CD4-positive, alpha-beta T cell treated with Interleukin-2 at 100 ng/mL for 4 hours (primary cell): ENCODE data around the gene CANT1.
"Not testable (repeated sequence)": the region's sequence is repeated elsewhere in the genome, so short reads cannot be mapped to it uniquely, and the experiment has no call there.

Experiments
- DNase-seq: peaks from one replicate; pipeline ENCODE4 v3.0.0-alpha.2; 2020; ENCODE audit warnings: low spot score

CANT1 gene

DNA sequence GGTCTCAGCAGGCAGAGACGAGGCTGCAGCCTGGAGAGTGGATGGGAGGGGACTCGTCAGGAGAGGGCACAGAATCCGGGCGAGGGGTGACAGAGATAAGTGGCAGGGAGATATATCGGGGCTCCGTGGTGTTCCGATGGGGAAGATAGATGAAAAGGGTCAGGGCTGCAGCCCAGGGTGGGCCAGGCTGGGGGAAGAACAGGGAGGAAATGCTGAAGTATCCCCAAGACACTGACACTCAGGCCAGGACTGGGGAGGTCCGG lies 32.0 kb downstream of the CANT1 start:
- no peak for DNase-seq

DNA sequence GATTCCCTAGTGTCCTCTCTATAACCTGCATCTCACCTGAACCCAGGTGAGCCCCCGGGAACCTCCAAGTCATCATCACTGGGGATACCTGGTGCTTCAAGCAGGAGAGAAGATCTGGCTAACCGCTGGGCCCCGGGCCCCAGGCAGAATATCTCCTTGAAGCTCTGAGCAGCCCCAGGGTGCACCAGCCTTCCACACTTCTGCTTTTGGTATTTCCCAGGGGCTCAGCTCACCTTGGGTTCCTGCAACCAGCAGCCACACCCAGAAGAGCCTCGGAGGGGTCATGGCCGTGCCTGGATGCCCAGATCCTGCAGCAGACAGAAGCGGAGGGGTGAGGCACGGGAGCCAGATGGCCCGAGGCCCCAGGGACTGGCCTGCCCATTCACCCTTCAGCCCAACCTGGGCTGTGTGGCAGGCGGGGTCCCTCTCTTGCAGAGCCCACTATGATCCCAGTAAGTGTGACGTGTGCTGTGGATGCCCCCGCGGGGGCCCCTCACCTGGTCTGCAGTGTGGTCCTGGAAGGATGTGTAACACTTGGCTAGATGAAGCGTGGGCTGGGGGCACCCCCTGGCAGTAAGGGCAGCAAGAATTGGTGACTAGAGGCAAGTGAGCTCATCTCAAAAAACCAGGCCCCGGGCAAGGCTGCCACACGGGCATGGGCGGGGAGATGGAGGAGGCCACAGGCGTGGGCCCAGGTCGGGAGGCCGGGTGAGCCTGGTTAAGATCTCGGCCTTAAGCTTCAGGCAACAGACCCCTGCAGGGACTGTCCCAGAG lies 32.5 kb downstream of the CANT1 start:
- no peak for DNase-seq

DNA sequence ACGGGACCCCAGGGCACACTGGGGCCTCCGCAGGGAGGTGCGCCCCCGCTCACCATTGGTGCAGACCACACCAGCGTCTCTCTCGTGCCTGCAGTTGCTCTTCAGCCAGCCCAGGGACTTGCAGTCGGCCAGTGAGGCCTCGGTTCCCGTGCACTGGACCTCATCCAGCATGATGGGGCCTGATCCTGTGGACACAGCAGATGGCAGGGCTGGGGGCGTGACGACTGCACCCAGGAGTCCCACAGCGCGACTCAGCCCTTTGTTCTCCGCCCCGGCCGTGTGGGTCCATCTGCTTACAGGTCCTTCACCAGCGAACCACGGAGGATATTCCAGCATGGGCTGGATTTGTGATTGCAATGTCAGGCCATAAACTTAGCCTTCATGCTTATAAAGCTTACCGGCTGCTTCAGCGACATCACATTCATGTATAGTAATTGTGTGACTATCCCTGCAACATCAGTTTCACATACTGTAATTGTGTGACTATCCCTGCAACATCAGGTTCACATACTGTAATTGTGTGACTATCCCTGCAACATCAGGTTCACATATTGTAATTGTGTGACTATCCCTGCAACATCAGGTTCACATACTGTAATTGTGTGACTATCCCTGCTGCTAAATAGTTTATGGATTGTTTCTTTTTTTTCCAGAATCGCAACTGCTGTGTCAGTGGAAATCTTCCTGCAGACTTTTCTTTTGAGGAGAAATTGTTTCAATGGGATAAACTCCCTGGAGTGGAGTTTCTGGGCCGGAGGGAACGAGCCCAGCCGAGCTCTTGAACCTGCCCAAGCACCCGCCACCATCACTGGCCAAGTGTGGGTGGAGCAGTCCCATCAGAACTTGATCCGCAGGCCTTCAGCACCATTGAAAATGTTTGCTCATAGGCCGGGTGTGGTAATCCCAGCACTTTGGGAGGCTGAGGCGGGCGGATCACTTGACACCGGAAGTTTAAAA lies 34.7 kb downstream of the CANT1 start:
- DNase-seq: no peak

DNA sequence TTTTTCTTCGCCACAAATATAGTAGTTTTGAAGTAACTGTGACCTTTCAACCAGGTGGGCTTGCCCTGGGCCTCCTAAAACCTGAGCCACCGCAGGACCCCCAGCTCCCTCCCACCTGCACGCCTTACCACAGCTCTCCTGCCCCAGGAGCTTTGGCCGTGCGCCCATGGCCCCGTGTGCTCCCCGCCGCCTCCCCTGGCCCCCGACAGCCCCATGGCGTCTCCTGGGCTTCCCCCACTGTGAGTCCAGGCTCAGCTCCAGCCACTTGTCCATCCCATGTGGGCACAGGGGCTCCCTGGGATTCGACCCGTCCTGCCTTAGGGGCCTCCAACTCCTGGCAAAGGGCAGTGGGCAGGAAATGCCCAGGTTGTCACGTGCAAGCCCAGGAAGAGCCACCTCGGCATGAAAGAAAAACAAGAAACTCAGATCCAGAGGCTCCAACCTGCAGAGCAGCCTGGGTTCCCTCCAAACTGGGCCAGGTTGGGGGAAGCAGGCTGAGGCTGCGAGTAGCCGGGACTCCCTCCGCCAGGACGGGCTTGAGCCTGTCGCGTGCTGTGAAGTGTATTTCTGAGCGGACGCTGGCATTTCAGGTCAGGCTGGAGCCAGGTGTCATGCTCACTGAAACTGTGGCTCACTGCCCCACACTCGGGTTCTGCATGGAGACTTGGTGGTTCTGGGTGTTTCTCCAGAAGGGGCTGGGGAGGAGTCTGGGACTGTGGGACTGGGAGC lies 35.6 kb downstream of the CANT1 start:
- no peak for DNase-seq

DNA sequence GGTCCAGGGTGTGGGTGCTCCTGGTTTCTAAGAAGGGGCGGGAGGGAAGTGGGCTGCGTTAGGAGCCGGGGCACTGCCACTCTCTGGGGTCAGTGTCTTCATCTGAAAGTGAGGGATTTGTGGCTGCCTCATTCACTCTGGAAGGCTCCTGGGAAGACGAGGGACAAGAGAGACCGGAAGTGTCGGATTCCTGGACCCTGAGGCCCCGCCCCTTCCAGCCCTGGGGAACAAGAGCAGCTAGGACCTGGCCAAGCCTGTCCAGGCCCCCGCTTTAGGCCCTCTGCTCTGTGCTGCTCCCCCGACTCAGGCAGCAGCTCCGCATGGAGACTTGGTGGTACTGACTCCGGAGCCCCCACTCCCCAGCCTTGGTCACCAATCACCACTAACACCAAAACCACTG lies 36.4 kb downstream of the CANT1 start:
- no peak for DNase-seq

DNA sequence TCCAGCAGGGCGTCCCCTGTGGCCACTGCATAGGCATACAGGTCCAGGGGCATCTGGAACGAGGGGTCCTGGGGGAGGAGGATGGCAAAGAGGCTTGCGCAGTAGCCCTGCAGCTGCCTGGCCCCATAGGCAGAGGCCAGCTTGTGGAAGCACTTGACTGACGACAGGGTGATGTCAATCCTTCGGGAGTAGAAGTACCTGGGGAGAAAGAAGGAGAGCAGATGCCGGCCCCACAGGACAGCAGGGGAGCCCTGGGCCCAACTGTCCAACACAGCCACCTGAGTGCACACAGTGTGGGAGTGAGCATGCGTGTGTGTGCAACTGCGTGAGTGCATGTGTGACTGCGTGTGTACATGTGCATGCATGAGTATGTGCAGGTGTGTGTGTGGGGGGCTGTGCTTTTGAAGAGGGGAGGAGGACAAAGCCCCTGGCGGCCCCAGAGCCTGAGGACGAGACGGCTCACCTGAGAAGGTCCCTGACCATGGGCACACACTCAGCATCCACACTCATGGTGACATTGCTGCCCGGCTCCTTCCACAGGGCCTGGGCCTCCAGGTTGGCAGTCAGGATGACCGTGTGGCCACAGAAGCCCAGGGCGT lies 37.0 kb downstream of the CANT1 start:
- no peak for DNase-seq

DNA sequence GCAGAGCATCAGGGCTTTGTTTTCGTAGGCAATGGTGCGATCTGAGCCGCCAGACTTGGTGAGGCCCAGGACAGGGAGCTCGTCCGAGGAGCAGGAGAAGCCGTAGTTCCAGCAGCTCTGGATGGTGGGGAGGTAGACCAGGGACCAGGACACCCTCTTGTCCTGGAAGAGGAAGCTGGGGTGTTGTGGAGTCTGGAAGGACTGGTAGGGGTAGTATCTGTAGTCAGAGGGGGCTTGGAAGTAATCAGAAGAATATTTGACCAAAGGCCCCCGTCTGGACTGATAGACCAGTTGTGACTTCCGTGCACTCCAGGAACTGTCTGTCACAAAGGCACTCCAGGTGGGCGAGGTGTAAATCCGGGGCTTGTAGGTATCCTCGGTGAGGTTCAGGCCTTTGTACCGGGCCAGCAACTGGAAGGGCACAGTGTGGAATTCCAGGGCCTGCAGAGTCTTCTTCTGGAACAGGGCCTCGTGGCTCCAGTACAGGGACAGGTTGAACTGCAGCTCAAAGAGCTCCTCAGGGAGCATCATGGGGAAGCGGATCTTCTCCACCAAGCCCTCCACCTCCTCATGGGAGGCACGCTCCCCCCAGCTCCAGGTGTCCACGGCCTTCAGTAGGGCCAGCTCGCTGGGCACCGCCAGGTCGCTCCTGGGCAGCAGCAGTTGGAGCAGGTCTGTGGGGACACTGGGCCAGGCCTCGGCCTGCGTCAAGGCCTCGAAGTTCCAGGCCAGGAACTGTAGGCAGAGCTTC lies 37.6 kb downstream of the CANT1 start:
- DNase-seq: no peak

DNA sequence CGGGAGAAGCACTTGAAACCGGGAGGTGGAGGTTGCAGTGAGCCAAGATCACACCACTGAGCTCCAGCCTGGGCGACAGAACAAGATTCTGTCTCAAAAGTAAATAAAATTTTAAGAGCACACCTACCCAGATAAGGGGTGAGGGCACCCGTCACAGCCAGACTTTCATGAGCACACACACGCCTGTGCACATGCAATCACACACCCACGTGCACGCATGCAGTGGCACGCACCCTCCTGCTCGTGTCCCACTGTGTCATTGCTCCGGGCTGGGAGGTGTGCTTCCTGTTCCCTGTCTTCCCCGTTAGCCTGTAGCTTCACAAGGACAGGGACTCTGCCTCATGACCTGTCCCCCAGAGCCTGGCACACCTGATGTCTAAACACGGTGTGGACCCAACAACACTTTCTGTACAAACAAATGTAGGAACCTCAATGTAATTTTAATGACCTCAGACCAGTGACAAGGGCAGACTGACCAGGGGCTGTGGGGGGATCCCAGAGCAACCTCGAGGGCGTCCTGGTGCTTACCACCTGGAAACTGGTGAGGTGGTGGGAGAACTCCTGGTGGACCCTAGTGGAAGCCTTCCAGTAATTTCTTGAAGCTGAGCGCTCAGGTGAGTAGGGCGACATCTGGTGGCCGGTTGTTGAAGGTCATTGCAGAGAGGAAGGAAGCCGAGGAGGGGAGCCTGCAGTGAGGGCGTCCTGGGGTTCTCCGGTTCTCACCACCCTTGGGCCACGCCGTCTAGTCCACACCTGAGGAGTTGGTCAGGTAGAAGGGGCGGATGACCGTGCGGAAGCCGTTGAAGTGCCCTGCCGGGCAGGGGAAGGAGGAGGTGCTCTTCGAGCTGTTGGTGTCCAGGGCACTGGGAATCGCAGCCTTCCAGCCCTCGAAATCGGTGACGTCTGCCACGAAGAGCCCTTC lies 38.5 kb downstream of the CANT1 start:
- DNase-seq: peak; percentile 72

DNA sequence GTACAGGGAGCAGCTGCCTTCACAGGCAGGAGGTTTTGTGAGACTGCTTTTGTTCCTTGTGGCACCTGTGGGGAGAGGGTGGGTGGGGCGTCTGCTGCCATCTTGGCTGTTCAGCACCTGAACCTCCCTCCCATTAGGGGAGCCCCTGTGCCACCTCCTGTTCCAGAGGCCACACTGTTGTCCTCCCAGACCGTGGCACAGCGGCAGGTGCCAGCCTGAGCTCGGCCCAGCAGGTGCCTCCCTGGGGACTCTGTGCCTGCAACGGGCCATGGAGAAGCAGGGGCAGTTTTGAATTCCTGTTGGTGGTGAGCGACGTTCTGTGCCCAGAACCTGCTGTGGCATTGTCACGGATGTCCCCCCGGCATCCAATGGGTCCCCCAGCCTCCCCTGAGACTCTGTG lies 39.7 kb downstream of the CANT1 start:
- no peak for DNase-seq

DNA sequence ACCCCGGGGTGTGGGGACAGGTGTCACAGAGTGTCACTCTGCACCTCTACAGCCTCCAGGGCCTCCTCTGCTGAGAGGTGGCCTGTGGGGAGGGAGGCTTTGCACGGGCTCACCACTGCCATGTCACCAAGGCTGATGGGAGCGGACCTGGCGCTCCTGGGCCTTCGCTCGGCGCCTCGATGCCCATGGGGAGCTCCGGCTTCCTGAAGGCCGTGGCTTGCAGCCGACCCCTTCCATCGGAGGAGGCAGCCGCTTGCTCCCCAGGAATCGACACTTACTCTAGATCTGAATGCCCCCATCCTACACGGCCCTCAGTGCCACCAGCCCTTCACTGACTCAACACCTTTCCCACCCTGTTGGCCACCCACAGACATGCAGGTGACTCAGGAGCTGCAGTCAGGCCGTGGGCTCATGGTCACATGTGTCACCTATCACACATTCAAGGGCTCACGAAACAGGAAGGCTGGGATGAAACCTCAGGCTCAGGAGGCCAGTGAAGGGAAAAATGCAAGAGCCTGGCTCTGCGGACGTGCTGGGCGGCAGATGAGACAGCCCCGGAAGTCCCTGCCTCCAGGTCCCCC lies 41.7 kb downstream of the CANT1 start:
- no peak for DNase-seq

DNA sequence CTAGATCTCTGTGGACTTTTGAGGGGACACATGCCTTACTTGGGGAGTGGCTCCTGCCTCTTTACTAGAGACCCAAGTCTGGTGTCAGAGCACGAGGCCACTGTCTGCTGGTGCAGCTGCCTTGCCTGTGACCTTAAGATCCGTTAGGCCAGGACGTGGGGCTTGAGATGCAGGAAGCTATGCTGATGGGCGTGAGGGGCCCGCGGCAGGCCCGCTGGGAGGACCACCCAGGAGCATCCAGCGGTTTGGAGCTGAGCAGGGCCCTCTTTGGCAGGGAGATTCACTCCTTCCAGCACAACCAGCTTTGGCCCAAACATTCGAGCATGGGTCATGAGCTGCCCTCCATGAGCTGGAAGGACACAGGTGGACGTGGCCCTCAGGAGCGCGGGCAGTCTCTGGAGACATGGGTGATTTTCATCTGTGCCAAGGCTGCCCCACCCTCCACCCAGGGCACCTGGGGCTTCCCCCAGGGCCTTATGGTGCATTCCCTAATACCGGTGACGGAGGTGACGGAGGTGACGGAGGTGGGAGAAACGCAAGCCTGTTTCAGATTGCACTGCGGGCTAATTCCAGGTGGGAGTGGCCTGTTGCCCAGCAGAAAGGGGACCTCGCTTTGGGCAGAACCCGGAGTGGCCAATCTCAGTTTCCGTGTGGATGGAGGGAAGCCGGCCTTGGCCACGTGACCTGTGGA lies 42.5 kb downstream of the CANT1 start:
- DNase-seq: no peak

DNA sequence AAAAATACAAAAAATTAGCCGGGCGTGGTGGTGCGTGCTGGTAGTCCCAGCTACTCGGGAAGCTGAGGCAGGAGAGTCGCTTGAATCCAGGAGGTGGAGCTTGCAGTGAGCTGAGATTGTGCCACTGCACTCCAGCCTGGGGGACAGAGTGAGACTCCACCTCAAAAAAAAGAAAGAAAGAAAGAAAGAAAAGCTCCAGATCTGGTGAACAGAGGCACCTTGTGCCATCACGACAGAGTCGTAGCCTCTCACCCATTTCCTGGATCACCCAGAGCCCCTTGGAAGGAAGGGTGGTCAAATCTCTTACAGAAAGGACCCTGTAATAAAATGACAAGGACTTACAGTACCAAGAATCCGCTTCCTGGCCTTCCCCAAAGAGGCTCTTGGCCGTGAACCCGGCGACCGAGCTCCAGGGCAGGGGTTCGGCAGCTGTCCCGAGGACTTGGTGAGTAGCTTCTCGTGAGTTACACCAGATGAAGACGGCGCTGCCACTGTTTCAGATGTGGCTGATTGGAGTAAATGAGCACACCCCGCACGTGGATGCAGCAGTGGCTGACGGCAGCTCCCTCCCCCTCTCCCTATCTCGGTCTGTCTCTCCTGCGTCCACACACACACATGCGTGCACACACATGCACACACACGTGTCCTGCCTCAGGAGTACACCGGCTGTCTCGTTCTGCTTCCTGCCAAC lies 43.3 kb downstream of the CANT1 start:
- DNase-seq: no peak

DNA sequence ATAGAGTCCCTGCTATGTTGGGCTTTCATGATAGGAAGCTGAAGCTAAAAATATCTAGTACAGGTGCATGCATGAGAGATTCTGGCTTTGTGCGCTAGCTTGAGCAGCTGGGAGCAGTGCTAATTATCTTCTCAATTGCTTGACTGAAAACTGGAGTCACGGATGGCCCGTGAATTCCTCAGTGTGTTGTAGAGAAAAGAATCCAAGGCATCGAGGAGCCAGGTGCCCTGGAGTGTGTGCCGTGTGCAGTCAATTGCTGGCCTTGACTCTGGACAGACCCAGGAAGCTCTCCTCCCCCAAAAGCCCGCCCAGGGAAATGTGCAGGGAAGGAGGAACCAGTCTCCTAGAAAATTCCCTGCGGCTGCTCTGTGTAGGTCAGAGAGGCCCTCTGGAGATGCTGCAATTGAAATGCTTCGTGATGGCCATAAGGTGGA lies 44.1 kb downstream of the CANT1 start:
- DNase-seq: no peak

DNA sequence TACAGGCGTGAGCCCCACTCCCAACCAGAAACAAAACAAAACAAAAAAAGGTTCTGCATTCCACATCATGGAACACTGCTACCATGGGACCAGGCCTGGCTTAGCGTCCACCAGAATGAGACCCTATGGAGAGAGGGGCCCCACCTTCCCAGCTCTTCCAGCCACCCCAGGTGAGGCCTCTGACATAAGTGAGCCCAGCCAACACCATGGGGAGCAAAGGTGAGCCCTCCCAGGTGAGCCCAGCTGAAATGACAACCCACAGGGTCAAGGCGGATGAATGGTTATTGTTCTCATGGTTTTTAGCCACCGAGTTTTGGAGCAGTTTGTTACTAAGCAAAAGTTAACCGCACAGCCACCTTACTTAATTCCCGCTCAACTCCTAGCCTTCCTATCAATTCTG lies 46.2 kb downstream of the CANT1 start:
- DNase-seq: no peak

DNA sequence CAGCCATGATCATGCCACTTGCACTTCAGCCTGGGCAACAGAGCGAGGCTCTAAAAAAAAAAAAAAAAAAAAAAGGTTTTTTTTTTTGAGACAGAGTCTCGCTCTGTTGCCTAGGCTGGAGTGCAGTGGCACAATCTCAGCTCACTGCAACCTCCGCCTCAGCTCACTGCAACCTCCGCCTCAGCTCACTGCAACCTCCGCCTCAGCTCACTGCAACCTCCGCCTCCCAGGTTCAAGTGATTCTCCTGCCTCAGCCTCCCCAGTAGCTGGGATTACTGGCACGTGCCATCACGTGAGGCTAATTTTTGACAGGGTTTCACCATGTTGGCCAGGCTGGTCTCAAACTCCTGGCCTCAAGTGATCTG lies 46.6 kb downstream of the CANT1 start:
- not testable (repeated sequence) for DNase-seq

DNA sequence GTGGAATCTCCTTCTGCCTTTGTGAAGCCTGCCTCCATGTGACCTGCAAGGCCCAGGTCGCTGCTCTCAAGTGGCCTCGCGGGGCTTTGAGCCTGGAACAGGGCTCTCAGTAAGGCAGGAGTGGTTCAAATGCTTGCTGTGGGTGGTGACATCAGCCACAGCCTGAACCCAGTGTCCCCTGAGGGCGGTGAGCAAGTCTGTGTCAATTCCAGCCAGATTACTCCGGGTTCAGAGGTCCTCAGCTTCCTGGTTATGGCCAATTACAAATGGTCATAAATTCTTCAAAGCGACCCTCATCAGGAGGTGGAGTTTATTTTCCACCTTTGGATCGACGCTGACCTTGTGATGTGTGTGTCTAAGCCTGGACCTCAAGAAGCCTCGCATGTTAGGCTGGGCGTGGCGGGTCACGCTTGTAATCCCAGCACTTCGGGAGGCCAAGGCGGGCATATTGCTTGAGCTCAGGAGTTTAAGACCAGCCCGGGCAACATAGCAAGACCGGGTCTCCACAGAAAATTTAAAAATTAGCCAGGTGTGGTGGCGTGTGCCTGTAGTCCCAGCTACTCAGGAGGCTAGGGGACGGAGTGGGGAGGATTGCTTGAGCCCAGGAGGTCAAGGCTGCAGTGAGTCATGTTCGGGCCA lies 47.1 kb downstream of the CANT1 start:
- no peak for DNase-seq

DNA sequence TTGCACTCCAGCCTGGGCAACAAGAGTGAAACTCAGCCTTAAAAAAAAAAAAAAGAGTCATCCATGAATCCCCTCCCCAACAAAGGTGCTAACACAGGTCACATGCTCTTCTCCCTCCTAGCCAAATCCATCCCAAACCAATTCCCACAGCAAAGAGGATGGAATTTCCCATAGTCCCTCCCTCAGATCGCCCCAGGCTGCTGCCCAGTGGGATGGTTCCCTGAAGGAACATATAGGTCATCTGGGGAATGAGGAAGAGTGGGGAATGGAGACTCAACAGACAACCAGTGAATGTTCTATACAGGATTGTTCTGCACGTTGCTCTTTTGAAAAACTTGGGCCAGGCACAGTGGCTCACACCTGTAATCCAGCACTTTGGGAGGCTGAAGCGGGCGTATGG lies 48.0 kb downstream of the CANT1 start:
- DNase-seq: no peak

DNA sequence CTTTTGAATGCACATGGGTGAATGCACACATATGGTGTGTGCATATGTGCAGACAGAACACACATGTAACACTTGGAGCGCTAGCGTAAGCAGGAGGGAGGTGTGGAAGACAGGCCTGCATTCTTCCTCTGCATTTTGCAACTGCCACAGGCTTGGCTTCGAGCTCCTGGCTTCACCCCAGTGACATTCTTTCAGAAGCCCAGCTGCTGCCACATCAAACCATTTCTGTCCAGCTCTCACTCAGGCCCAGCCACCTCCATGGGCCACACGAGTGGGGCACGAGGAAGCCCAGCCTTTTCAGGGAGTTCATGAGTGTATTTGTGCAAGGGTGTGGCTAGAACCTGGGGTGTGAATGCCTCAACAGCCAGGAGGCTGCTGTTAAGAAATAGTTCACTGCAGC lies 48.6 kb downstream of the CANT1 start:
- no peak for DNase-seq

DNA sequence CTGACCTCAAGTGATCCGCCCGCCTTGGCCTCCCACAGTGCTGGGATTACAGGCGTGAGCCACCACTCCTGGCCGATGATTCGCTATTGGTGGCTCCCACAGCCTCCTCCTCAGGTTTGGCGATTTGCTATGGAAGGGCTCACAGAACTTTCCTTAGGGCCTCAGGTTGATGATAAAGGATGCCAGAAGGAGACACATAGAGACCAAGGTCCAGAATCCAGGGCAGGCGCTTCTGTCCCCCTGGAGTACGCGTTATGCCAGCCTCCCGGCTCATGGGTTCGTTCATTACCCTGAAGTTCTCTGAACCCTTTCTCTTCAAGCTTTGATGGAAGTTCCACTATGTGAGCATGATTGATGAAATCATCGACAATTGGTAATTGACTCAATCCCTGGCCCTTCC lies 49.8 kb downstream of the CANT1 start:
- DNase-seq: no peak
